Astrocyte (in vitro differentiated cells and primary cell): ENCODE results near the gene KRT37. TPM values are rescaled to one million over a fixed set of nuclear protein-coding genes. Genes with fewer than 3 reads are reported as not detected.

Experiments
- DNase-seq: peaks from one replicate; pipeline ENCODE4 v3.0.0-alpha.2; 2010; ENCODE audit warnings: low read depth
- FAIRE-seq: peaks from 2 replicates; lab custom pipeline; 2011; peaks lifted over from hg19 to GRCh38; lab: Jason Lieb, UNC
- H2AFZ ChIP-seq: 2 replicates; pipeline ENCODE4 v1.6.0; 2012; ENCODE audit warnings: low read depth, low read length, inconsistent platforms
- H3K27ac ChIP-seq: 2 replicates; pipeline ENCODE4 v1.5.1; 2011; ENCODE audit warnings: low read depth, low read length, inconsistent platforms
- H3K27me3 ChIP-seq: 2 replicates; pipeline ENCODE4 v1.6.0; 2011; ENCODE audit warnings: low read length, inconsistent platforms; ENCODE audit not compliant: insufficient read depth
- H3K36me3 ChIP-seq: 2 replicates; pipeline ENCODE4 v1.5.1; 2011; ENCODE audit warnings: low read length, inconsistent platforms; ENCODE audit not compliant: insufficient read depth
- H3K4me1 ChIP-seq: 2 replicates; pipeline ENCODE4 v1.5.1; 2011; ENCODE audit warnings: low read length, inconsistent platforms; ENCODE audit not compliant: insufficient read depth
- H3K4me2 ChIP-seq: 2 replicates; pipeline ENCODE4 v1.6.0; 2012; ENCODE audit warnings: low read length, inconsistent platforms
- H3K4me3 ChIP-seq: 2 replicates; pipeline ENCODE4 v1.5.1; 2011; ENCODE audit warnings: low read depth, mild to moderate bottlenecking, low read length, inconsistent platforms; ENCODE audit not compliant: insufficient read depth
- H3K79me2 ChIP-seq: 2 replicates; pipeline ENCODE4 v1.6.0; 2012; ENCODE audit warnings: mild to moderate bottlenecking, low read length, inconsistent platforms; ENCODE audit not compliant: insufficient read depth
- H3K9ac ChIP-seq: 2 replicates; pipeline ENCODE4 v1.6.0; 2012; ENCODE audit warnings: mild to moderate bottlenecking, low read length, inconsistent platforms
- H3K9me3 ChIP-seq: 2 replicates; pipeline ENCODE4 v1.5.1; 2012; ENCODE audit warnings: low read depth, mild to moderate bottlenecking, low read length, inconsistent platforms; ENCODE audit not compliant: insufficient read depth
- H4K20me1 ChIP-seq: 2 replicates; pipeline ENCODE4 v1.6.0; 2012; ENCODE audit warnings: low read length, inconsistent platforms; ENCODE audit not compliant: insufficient read depth
- H3K27ac Mint-ChIP-seq: one replicate; pipeline ENCODE4 v1.8.0; 2021; ENCODE audit warnings: mild to moderate bottlenecking, mixed read lengths; ENCODE audit not compliant: unreplicated experiment
- H3K27me3 Mint-ChIP-seq: one replicate; pipeline ENCODE4 v1.8.0; 2021; ENCODE audit warnings: low read depth, mixed read lengths; ENCODE audit not compliant: unreplicated experiment
- H3K36me3 Mint-ChIP-seq: one replicate; pipeline ENCODE4 v1.8.0; 2021; ENCODE audit warnings: low read depth, mixed read lengths; ENCODE audit not compliant: unreplicated experiment
- H3K4me1 Mint-ChIP-seq: one replicate; pipeline ENCODE4 v1.8.0; 2021; ENCODE audit warnings: low read depth, mixed read lengths; ENCODE audit not compliant: unreplicated experiment
- H3K4me3 Mint-ChIP-seq: one replicate; pipeline ENCODE4 v1.8.0; 2021; ENCODE audit warnings: mild to moderate bottlenecking, moderate library complexity, mixed read lengths; ENCODE audit not compliant: unreplicated experiment
- H3K9me3 Mint-ChIP-seq: one replicate; pipeline ENCODE4 v1.8.0; 2021; ENCODE audit warnings: mild to moderate bottlenecking, mixed read lengths; ENCODE audit not compliant: unreplicated experiment
- CTCF ChIP-seq: IDR thresholded peaks from 2 replicates; pipeline ENCODE4 v1.5.1; 2011; ENCODE audit warnings: low read depth, mild to moderate bottlenecking, inconsistent platforms, low read length, moderate library complexity; ENCODE audit not compliant: insufficient read depth
- EZH2 ChIP-seq: IDR thresholded peaks from 2 replicates; pipeline ENCODE4 v1.6.1; 2012; ENCODE audit warnings: mild to moderate bottlenecking, low read length, inconsistent platforms; ENCODE audit not compliant: insufficient read depth
- total RNA-seq: library from RNA; stranded (reverse); gene quantifications from 2 replicates; pipeline ENCODE4 v1.2.1, GENCODE V29; 2021

KRT37 gene
- total RNA-seq, 1 donor from 2014 or later = not detected

GRCh38 chr17:41418116-41418860, 6.1 kb downstream of the KRT37 start:
- Histone ChIP-seq H3K4me3 (no peak overlapping the region), H3K27ac (no peak overlapping the region), H3K27me3 (no peaks in the 10 kb centered on the region), H3K79me2 (no peaks in the 10 kb centered on the region), H3K9me3 (no peaks in the 10 kb centered on the region), H3K4me2 (no peak overlapping the region), H2AFZ (no peak overlapping the region), H4K20me1 (no peaks in the 10 kb centered on the region), H3K36me3 (no peaks in the 10 kb centered on the region), H3K4me1 (peaks cover 33% of the 10 kb centered on the region), H3K9ac (no peak overlapping the region)
- Mint-ChIP-seq H3K27me3 (peaks cover 7% of the 10 kb centered on the region), H3K9me3 (no peaks in the 10 kb centered on the region), H3K36me3 (no peaks in the 10 kb centered on the region), H3K4me3 (no peak overlapping the region), H3K27ac (no peak overlapping the region), H3K4me1 (peaks cover 39% of the 10 kb centered on the region)
- TF ChIP-seq EZH2 (no peak), CTCF (no peak)
- FAIRE-seq (no peak), DNase-seq (no peak)

GRCh38 chr17:41417576-41418015, 6.8 kb downstream of the KRT37 start:
- Histone ChIP-seq H4K20me1 (no peaks in the 10 kb centered on the region), H3K4me2 (peak overlapping the region; percentile 33), H3K27me3 (no peaks in the 10 kb centered on the region), H3K4me1 (peaks cover 36% of the 10 kb centered on the region), H2AFZ (no peak overlapping the region), H3K9me3 (no peaks in the 10 kb centered on the region), H3K79me2 (no peaks in the 10 kb centered on the region), H3K9ac (no peak overlapping the region), H3K36me3 (no peaks in the 10 kb centered on the region), H3K4me3 (no peak overlapping the region), H3K27ac (no peak overlapping the region)
- Mint-ChIP-seq H3K4me1 (peaks cover 42% of the 10 kb centered on the region), H3K4me3 (no peak overlapping the region), H3K27me3 (peaks cover 4% of the 10 kb centered on the region), H3K36me3 (no peaks in the 10 kb centered on the region), H3K27ac (peak overlapping the region; percentile 42), H3K9me3 (no peaks in the 10 kb centered on the region)
- peak; percentile 17 for TF ChIP-seq CTCF
- TF ChIP-seq EZH2 = no peak
- FAIRE-seq (no peak), DNase-seq (no peak)

GRCh38 chr17:41417127-41417526, 7.3 kb downstream of the KRT37 start:
- no peaks in the 10 kb centered on the region for H3K36me3 ChIP-seq
- no peak for FAIRE-seq
- Mint-ChIP-seq H3K9me3 (no peaks in the 10 kb centered on the region), H3K36me3 (no peaks in the 10 kb centered on the region), H3K27me3 (peaks cover 4% of the 10 kb centered on the region), H3K4me1 (peaks cover 42% of the 10 kb centered on the region), H3K4me3 (no peak overlapping the region), H3K27ac (peak overlapping the region; percentile 42)
- H2AFZ ChIP-seq = no peak overlapping the region
- peaks cover 36% of the 10 kb centered on the region for H3K4me1 ChIP-seq
- H3K4me2 ChIP-seq = peak overlapping the region; percentile 33
- H3K9me3 ChIP-seq = no peaks in the 10 kb centered on the region
- no peak for TF ChIP-seq EZH2
- no peak for TF ChIP-seq CTCF
- no peak for DNase-seq
- no peak overlapping the region for H3K4me3 ChIP-seq
- H4K20me1 ChIP-seq = no peaks in the 10 kb centered on the region
- H3K27me3 ChIP-seq = no peaks in the 10 kb centered on the region
- H3K79me2 ChIP-seq = no peaks in the 10 kb centered on the region
- H3K27ac ChIP-seq = no peak overlapping the region
- H3K9ac ChIP-seq = no peak overlapping the region
